ENCODE data around the gene TANC1.

- TF ChIP-seq EZH2 (IDR thresholded peaks at IDR 0.05; ENCODE audit: borderline replicate concordance, low read length) = no peak
- no peak for TF ChIP-seq CTCF (conservative IDR thresholded peaks at IDR 0.05 in 1 of 2, IDR thresholded peaks at IDR 0.05 in 1 of 2; ENCODE audit: extremely low read depth in 1 of 2, insufficient read depth in 1 of 2, low read depth in 1 of 2, low read length in 2 of 2)
Measured at GRCh38 chr2:159050426-159050825, 82.0 kb downstream of the TANC1 start.
